Skeletal muscle satellite cell (primary cell): ENCODE data around the gene JPH3.
"Not testable (repeated sequence)": the region's sequence is repeated elsewhere in the genome, so short reads cannot be mapped to it uniquely, and the experiment has no call there.

Experiments
- H3K27me3 ChIP-seq: 2 replicates; pipeline ENCODE4 v1.7.0; 2013; ENCODE audit warnings: low read length; ENCODE audit not compliant: control insufficient read depth, insufficient read depth
- H3K36me3 ChIP-seq: 2 replicates; pipeline ENCODE4 v1.7.0; 2013; ENCODE audit warnings: mild to moderate bottlenecking, control low read depth, low read length; ENCODE audit not compliant: insufficient read depth
- H3K4me1 ChIP-seq: 2 replicates; pipeline ENCODE4 v1.7.0; 2013; ENCODE audit warnings: low read length; ENCODE audit not compliant: control insufficient read depth, insufficient read depth
- H3K4me2 ChIP-seq: 2 replicates; pipeline ENCODE4 v1.7.0; 2013; ENCODE audit warnings: mild to moderate bottlenecking, low read length
- H3K4me3 ChIP-seq: 2 replicates; pipeline ENCODE4 v1.7.0; 2013; ENCODE audit warnings: low read length
- H3K9ac ChIP-seq: 2 replicates; pipeline ENCODE4 v1.7.0; 2013; ENCODE audit warnings: mild to moderate bottlenecking, low read depth, low read length, moderate library complexity
- H3K9me3 ChIP-seq: replicated peaks from 2 replicates; pipeline ENCODE4 v1.7.0; 2013; ENCODE audit warnings: mild to moderate bottlenecking, control low read depth, low read length

Gene JPH3

DNA sequence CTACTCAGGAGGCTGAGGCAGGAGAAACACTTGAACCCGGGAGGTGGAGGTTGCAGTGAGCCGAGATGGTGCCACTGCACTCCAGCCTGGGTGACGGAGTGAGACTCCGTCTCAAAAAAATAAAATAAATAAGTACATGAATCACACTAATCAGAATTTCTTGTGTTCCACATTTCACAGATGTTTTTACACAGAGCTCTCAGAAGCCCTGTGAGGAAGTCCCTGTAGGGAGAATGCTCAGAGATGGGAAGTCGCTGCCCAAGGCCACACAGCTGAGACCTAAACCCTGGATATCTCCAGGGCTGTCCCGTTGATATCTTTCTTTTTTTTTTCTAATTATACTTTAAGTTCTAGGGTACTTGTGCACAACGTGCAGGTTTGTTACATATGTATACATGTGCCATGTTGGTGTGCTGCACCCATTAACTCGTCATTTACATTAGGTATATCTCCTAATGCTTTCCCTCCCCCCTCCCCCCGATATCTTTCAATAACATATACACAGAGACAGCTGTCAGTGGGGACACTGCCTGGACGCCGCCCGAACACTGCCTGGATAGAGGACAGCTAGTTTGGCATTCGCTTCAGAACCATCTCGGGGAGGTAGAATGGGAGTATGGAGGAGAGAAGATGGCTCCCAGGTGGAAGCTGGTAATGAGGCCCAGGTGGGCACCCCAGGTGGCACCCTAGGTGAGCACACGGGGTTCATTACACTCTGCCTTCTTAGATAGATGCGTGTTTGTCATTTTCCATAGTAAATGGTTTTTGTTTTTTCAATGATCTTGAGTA lies 24.0 kb upstream of the JPH3 start:
- not testable (repeated sequence) for H3K4me2 ChIP-seq

GRCh38 chr16:87579691-87580090 lies 22.6 kb upstream of the JPH3 start:
- no peak overlapping the region for H3K4me2 ChIP-seq
- H3K9ac ChIP-seq: no peak overlapping the region
- no peaks in the 10 kb centered on the region for H3K36me3 ChIP-seq
- H3K4me3 ChIP-seq: no peak overlapping the region
- peaks cover 38% of the 10 kb centered on the region for H3K4me1 ChIP-seq
- H3K27me3 ChIP-seq: peaks cover 12% of the 10 kb centered on the region
- H3K9me3 ChIP-seq: no peaks in the 10 kb centered on the region

More for the DNA sequence above, 24.0 kb upstream of the JPH3 start:
- H3K36me3 ChIP-seq, H3K9me3 ChIP-seq, H3K4me3 ChIP-seq, H3K9ac ChIP-seq: not testable (repeated sequence)
- Histone ChIP-seq H3K27me3 (peaks cover 15% of the 10 kb centered on the region), H3K4me1 (peaks cover 27% of the 10 kb centered on the region)

DNA sequence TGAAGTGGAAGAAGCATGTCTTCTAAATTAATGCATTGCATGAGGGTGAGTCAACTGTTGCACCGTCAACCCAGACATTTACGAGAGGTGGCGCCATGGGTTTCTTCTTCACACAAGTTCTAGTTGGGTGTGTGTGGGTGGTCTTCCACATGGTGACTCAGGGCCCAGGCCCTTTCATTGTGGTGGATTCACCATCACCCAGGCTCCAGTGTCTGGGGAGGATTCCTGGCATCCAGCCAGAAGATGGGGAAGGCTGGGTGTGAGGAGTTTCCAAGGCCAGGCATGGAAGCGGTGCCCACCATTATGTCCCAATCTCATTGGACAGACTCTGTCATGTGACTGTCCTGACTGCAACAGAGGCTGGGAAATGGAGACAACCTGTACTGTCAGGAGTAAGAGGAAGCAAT lies 21.4 kb upstream of the JPH3 start:
- no peak overlapping the region for H3K4me3 ChIP-seq
- H3K9me3 ChIP-seq: no peaks in the 10 kb centered on the region

GRCh38 chr16:87581857-87582215 lies 20.5 kb upstream of the JPH3 start:
- Histone ChIP-seq H3K27me3 (peaks cover 13% of the 10 kb centered on the region), H3K4me3 (peak overlapping the region; percentile 34), H3K4me1 (peaks cover 38% of the 10 kb centered on the region), H3K36me3 (no peaks in the 10 kb centered on the region), H3K9ac (peak overlapping the region; percentile 80), H3K4me2 (peak overlapping the region; percentile 73), H3K9me3 (no peaks in the 10 kb centered on the region)

More for the DNA sequence above, 21.4 kb upstream of the JPH3 start:
- Histone ChIP-seq H3K4me1 (peaks cover 38% of the 10 kb centered on the region), H3K9ac (no peak overlapping the region), H3K27me3 (peaks cover 6% of the 10 kb centered on the region), H3K4me2 (no peak overlapping the region), H3K36me3 (no peaks in the 10 kb centered on the region)

DNA sequence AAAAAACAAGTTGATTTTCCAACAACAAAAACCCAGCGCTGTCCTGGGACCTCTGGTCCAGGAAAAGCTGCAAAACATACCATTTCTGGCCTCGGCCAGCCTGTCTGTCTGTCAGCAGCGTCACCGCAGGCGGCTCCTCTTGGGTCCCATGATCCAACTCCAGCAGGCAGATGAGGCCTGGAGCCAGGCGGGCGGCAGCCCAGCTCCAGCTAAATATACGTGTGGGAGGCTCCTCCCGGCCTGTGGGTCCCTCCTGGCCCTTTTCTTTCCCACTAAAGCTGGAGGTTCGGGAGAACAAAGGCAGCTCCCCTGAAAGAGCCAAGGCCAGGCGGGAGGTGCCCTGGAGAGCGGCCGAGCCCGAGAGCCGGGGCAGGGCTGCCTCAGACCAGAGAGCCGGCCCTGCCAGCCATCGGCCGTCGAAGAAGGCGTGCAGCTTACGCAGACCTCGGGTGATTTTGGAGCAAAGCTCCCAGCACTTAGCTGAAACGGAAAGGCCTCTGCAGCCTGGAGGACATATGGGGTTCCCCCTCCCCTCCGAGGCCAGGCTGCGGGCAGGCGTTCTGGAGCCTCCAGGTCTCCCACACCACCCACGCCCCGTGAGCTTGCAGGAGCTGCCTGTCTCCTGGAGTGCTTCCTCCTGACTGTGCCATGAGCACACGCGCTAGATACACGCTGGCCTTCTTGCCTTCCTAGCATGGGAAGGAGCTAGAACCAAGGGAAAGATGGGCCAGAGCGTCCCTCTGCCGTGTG lies 19.9 kb upstream of the JPH3 start:
- Histone ChIP-seq H3K9me3 (no peaks in the 10 kb centered on the region), H3K4me2 (peak overlapping the region; percentile 73), H3K9ac (peak overlapping the region; percentile 80), H3K27me3 (peaks cover 16% of the 10 kb centered on the region), H3K36me3 (no peaks in the 10 kb centered on the region), H3K4me1 (peaks cover 38% of the 10 kb centered on the region), H3K4me3 (peak overlapping the region; percentile 34)

DNA sequence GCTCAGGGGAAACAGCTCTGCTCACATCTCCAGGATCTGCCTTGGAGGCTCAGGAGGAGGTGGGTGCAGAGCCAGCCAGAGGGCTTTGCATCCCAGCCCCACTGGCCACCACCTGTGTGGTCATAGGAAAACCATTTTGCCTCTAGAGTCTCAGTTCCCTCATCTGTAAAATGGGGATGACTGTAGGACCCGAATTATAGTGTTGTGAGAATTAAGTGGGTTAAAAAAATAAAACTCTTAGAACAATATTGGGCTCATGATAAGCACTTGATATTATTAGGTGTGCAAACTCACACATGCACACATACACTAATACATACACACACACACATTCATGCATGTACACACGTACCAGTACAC lies 19.4 kb upstream of the JPH3 start:
- Histone ChIP-seq H3K36me3 (no peaks in the 10 kb centered on the region), H3K27me3 (peaks cover 22% of the 10 kb centered on the region), H3K4me2 (peak overlapping the region; percentile 73), H3K9ac (peak overlapping the region; percentile 80), H3K9me3 (no peaks in the 10 kb centered on the region), H3K4me1 (peaks cover 38% of the 10 kb centered on the region), H3K4me3 (peak overlapping the region; percentile 34)

- Histone ChIP-seq H3K4me3 (no peak overlapping the region), H3K4me2 (no peak overlapping the region), H3K9me3 (no peaks in the 10 kb centered on the region), H3K36me3 (no peaks in the 10 kb centered on the region), H3K9ac (no peak overlapping the region), H3K4me1 (peaks cover 38% of the 10 kb centered on the region), H3K27me3 (peaks cover 25% of the 10 kb centered on the region)
Observed at GRCh38 chr16:87583453-87584131, 18.7 kb upstream of the JPH3 start.

GRCh38 chr16:87584271-87584670 lies 18.0 kb upstream of the JPH3 start:
- Histone ChIP-seq H3K36me3 (no peaks in the 10 kb centered on the region), H3K9me3 (no peaks in the 10 kb centered on the region), H3K4me1 (peaks cover 41% of the 10 kb centered on the region), H3K9ac (no peak overlapping the region), H3K4me3 (no peak overlapping the region), H3K27me3 (peaks cover 30% of the 10 kb centered on the region), H3K4me2 (no peak overlapping the region)

- peaks cover 37% of the 10 kb centered on the region for H3K27me3 ChIP-seq
- no peak overlapping the region for H3K4me3 ChIP-seq
- H3K4me2 ChIP-seq: no peak overlapping the region
- no peaks in the 10 kb centered on the region for H3K9me3 ChIP-seq
- H3K4me1 ChIP-seq: peaks cover 41% of the 10 kb centered on the region
- no peaks in the 10 kb centered on the region for H3K36me3 ChIP-seq
- no peak overlapping the region for H3K9ac ChIP-seq
Observed at GRCh38 chr16:87584975-87585374, 17.3 kb upstream of the JPH3 start.

- Histone ChIP-seq H3K9me3 (no peaks in the 10 kb centered on the region), H3K9ac (no peak overlapping the region), H3K4me3 (no peak overlapping the region), H3K36me3 (no peaks in the 10 kb centered on the region), H3K27me3 (peaks cover 42% of the 10 kb centered on the region), H3K4me2 (no peak overlapping the region), H3K4me1 (peaks cover 39% of the 10 kb centered on the region)
Observed at GRCh38 chr16:87585442-87586200, 16.7 kb upstream of the JPH3 start.

GRCh38 chr16:87586201-87586782 lies 16.0 kb upstream of the JPH3 start:
- H3K4me1 ChIP-seq: peaks cover 32% of the 10 kb centered on the region
- H3K4me3 ChIP-seq: no peak overlapping the region
- no peaks in the 10 kb centered on the region for H3K9me3 ChIP-seq
- H3K4me2 ChIP-seq: no peak overlapping the region
- no peaks in the 10 kb centered on the region for H3K36me3 ChIP-seq
- H3K9ac ChIP-seq: no peak overlapping the region
- H3K27me3 ChIP-seq: peaks cover 48% of the 10 kb centered on the region
